Neutrophil (primary cell): ENCODE results near the gene CORO7.

ENCODE experiments used
- H3K27ac ChIP-seq: fragments of 200-600 bp; sonication (generic); 2 replicates; pipeline ENCODE4 v1.5.1; 2016; ENCODE audit warnings: mild to moderate bottlenecking, moderate library complexity
- H3K27me3 ChIP-seq: fragments of 200-600 bp; sonication (generic); 2 replicates; pipeline ENCODE4 v1.6.0; 2016; ENCODE audit warnings: mild to moderate bottlenecking
- H3K36me3 ChIP-seq: fragments of 200-600 bp; sonication (generic); 2 replicates; pipeline ENCODE4 v1.5.1; 2017
- H3K4me1 ChIP-seq, 2 experiments: fragments of 200-600 bp in 1 of 2; sonication (generic) in 1 of 2; 1 replicate in 1 of 2; 2 replicates in 1 of 2; pipeline versions ENCODE4 v1.5.1 to v1.6.1; 2013 to 2016; ENCODE audit warnings: low read depth in 1 of 2, low read length in 1 of 2, mild to moderate bottlenecking in 1 of 2, moderate library complexity in 1 of 2; ENCODE audit not compliant: control insufficient read depth in 1 of 2, insufficient read depth in 1 of 2
- H3K4me3 ChIP-seq, 2 experiments: fragments of 200-600 bp in 1 of 2; sonication (generic) in 1 of 2; 1 replicate in 1 of 2; 2 replicates in 1 of 2; pipeline ENCODE4 v1.5.1; 2013 to 2016; ENCODE audit warnings: low read depth in 1 of 2, low read length in 1 of 2, mild to moderate bottlenecking in 1 of 2, moderate library complexity in 1 of 2
- H3K9me3 ChIP-seq: fragments of 200-600 bp; sonication (generic); 2 replicates; pipeline ENCODE4 v1.5.1; 2016
- TF ChIP-seq, protein P1 (sequence below): fragments of 200-600 bp; sonication (generic); IDR thresholded peaks from 2 replicates; pipeline ENCODE4 v1.5.1; 2016; ENCODE audit warnings: antibody characterized with exemption

Gene CORO7

GRCh38 chr16:4455081-4455480 lies 38.7 kb upstream of the CORO7 start:
- H3K27ac ChIP-seq: no peak overlapping the region
- H3K4me1 ChIP-seq: peaks cover 5 to 17% of the 10 kb centered on the region in 2 experiments
- H3K9me3 ChIP-seq: no peaks in the 10 kb centered on the region
- no peaks in the 10 kb centered on the region for H3K27me3 ChIP-seq
- no peak overlapping the region for H3K4me3 ChIP-seq
- peaks cover 19% of the 10 kb centered on the region for H3K36me3 ChIP-seq
- TF ChIP-seq, protein P1, sequence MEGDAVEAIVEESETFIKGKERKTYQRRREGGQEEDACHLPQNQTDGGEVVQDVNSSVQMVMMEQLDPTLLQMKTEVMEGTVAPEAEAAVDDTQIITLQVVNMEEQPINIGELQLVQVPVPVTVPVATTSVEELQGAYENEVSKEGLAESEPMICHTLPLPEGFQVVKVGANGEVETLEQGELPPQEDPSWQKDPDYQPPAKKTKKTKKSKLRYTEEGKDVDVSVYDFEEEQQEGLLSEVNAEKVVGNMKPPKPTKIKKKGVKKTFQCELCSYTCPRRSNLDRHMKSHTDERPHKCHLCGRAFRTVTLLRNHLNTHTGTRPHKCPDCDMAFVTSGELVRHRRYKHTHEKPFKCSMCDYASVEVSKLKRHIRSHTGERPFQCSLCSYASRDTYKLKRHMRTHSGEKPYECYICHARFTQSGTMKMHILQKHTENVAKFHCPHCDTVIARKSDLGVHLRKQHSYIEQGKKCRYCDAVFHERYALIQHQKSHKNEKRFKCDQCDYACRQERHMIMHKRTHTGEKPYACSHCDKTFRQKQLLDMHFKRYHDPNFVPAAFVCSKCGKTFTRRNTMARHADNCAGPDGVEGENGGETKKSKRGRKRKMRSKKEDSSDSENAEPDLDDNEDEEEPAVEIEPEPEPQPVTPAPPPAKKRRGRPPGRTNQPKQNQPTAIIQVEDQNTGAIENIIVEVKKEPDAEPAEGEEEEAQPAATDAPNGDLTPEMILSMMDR: no peak

DNA sequence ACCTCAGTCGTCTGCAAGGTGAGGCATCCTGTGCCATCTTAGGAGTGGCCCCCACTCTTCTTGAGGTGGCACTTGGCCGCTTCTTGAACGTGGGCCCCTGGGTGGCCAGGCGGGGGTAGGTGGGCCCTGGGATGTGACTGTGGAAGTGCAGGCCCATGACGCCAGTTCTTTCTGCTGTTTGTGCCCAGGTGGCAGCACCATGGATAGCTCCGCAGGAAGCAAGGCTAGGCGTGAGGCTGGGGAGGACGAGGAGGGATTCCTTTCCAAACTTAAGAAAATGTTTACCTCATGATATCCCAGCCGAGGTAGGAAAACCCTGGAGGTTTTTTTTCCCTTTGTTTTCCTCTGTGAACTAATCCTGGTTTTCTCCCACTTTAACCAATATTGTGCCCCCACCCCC lies 38.2 kb upstream of the CORO7 start:
- Histone ChIP-seq H3K27ac (no peak overlapping the region), H3K9me3 (no peaks in the 10 kb centered on the region), H3K4me3 (no peak overlapping the region), H3K36me3 (peaks cover 22% of the 10 kb centered on the region), H3K4me1 (peaks cover 5 to 12% of the 10 kb centered on the region in 2 experiments), H3K27me3 (no peaks in the 10 kb centered on the region)
- TF ChIP-seq, protein P1: no peak

- no peak overlapping the region for H3K27ac ChIP-seq
- no peaks in the 10 kb centered on the region for H3K27me3 ChIP-seq
- H3K9me3 ChIP-seq: no peaks in the 10 kb centered on the region
- H3K4me3 ChIP-seq: no peak overlapping the region
- TF ChIP-seq, protein P1: no peak
- H3K4me1 ChIP-seq: no peaks in the 10 kb centered on the region
- peaks cover 27% of the 10 kb centered on the region for H3K36me3 ChIP-seq
These were observed 36.3 kb upstream of the CORO7 start for GRCh38 chr16:4452674-4453073.

DNA sequence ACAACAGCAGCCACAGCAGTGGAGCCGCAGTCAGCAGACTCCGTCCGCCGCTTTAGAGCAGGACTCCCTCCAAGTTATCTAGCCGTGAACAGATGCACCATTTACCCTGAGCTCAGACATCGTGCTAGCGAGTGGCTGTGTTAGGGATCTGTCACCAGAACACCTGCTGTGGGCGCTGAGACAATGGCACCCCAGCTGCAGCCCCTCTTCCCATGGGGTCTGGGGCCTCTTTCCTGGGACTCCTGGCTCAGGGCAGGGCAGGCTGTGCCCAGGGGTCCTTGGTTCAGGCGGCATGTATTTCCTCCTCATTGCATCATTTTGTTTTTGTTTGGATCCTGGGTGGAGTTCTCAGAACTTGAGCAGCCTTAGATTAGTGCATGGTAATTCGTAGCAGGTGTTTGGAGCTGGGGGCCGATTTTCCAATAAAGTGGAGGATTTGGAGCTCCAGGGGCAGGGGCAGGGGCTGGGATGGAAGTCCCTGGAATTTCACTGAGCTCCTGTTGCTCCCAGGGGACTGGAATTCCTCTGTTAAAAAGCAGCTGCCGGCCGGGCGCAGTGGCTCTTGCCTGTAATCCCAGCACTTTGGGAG lies 34.6 kb upstream of the CORO7 start:
- H3K27me3 ChIP-seq: no peaks in the 10 kb centered on the region
- no peaks in the 10 kb centered on the region for H3K4me1 ChIP-seq
- H3K9me3 ChIP-seq: no peaks in the 10 kb centered on the region
- no peak overlapping the region for H3K4me3 ChIP-seq
- TF ChIP-seq, protein P1: no peak
- no peak overlapping the region for H3K27ac ChIP-seq
- peaks cover 31% of the 10 kb centered on the region for H3K36me3 ChIP-seq

DNA sequence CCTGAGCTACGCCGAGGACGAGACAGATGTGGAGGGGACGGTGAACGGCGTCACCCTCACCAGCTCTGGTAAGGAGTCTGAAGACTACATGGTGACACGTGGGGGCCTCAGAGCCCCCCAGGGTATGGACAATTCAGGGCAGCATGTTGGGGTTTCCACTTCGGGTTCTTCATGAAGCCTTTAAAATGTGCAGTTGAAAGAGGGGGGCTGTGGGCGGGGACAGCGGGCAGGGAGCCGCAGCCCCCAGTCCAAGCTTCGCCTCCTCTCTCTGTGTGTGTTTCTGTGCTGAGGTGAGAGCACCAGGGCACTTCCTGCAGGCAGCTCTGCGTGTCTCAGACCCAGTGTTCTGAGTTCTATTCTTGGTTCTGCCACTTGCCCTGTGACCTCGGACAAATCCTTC lies 34.0 kb upstream of the CORO7 start:
- TF ChIP-seq, protein P1: no peak
- Histone ChIP-seq H3K36me3 (peaks cover 31% of the 10 kb centered on the region), H3K4me1 (no peaks in the 10 kb centered on the region), H3K4me3 (no peak overlapping the region), H3K27ac (no peak overlapping the region), H3K27me3 (no peaks in the 10 kb centered on the region), H3K9me3 (no peaks in the 10 kb centered on the region)
